ENCODE results near the gene DDIT3.

- no peak for TF ChIP-seq CTCF (IDR thresholded peaks at IDR 0.05)
- no peak for TF ChIP-seq EZH2 (IDR thresholded peaks at IDR 0.05; ENCODE audit: borderline replicate concordance, insufficient read depth, low read depth, low read length, poor library complexity, severe bottlenecking)
Measured at GRCh38 chr12:57534250-57534649, 13.9 kb upstream of the DDIT3 start.

Measured in B cell (primary cell).